GM12878 (cell line): ENCODE results near the gene MAPK1. TPM values are rescaled to one million over a fixed set of nuclear protein-coding genes. Genes with fewer than 3 reads are reported as not detected.

Experiments
- ATAC-seq: fragments of 200-7000 bp; cut with Tn5 transposase; 3 replicates; pipeline ENCODE4 v1.9.1; 2020; ENCODE audit warnings: mild to moderate bottlenecking, moderate library complexity
- BruUV-seq: library from RNA; stranded (reverse); fragments of 400-500 nt; replicated peaks from 2 replicates; lab custom pipeline; 2021; lab: Mats Ljungman, UMichigan
- CTCF ChIA-PET: fragments of 300-600 bp; sonication (Branson Sonifier 250); formaldehyde crosslinking; extraction: SDS; loops from one replicate; lab custom pipeline; 2021; ENCODE audit warnings: inconsistent platforms; lab: Yijun Ruan, JAX
- POLR2A ChIA-PET: fragments of 350-600 bp; formaldehyde crosslinking; extraction: SDS; loops from one replicate; lab custom pipeline; 2021; ENCODE audit warnings: inconsistent platforms; lab: Charles Lee
- RAD21 ChIA-PET: fragments of 300-600 bp; sonication (Branson Sonifier 250); formaldehyde crosslinking; loops from one replicate; lab custom pipeline; 2023; ENCODE audit warnings: antibody characterized with exemption; ENCODE audit not compliant: unreplicated experiment; lab: Charles Lee
- SMC1A ChIA-PET: fragments of 300-600 bp; sonication (Branson Sonifier 250); formaldehyde crosslinking; loops from one replicate; lab custom pipeline; 2023; ENCODE audit not compliant: unreplicated experiment, uncharacterized antibody; lab: Charles Lee
- DNase-seq: peaks from one replicate; pipeline ENCODE4 v3.0.0-alpha.2; 2011; ENCODE audit warnings: low read depth, low spot score
- FAIRE-seq: peaks from 3 replicates; lab custom pipeline; 2011; peaks lifted over from hg19 to GRCh38; lab: Jason Lieb, UNC
- H2AFZ ChIP-seq: 2 replicates; pipeline ENCODE4 v1.6.0; 2011; ENCODE audit warnings: low read depth, low read length, control low read depth; ENCODE audit not compliant: control insufficient read depth
- H3K27ac ChIP-seq: 2 replicates; pipeline ENCODE4 v1.5.1; 2011; ENCODE audit warnings: control low read depth; ENCODE audit not compliant: control insufficient read depth, insufficient read depth
- H3K27me3 ChIP-seq, 2 experiments: replicated peaks in 1 of 2; 2 replicates each; pipeline versions ENCODE4 v1.6.0 to v1.6.1; 2011; ENCODE audit warnings: low read length in 1 of 2; ENCODE audit not compliant: control insufficient read depth in 2 of 2, insufficient read depth in 2 of 2
- H3K36me3 ChIP-seq, 2 experiments: 2 replicates each; pipeline ENCODE4 v1.5.1; 2011; ENCODE audit warnings: low read length in 1 of 2; ENCODE audit not compliant: control insufficient read depth in 2 of 2, insufficient read depth in 2 of 2
- H3K4me1 ChIP-seq: 2 replicates; pipeline ENCODE4 v1.6.1; 2011; ENCODE audit warnings: mild to moderate bottlenecking, low read length, moderate library complexity, mixed read lengths; ENCODE audit not compliant: control insufficient read depth, insufficient read depth
- H3K4me2 ChIP-seq: 2 replicates; pipeline ENCODE4 v1.6.0; 2011; ENCODE audit warnings: control low read depth; ENCODE audit not compliant: control insufficient read depth, insufficient read depth
- H3K4me3 ChIP-seq: fragments of 200-600 bp; sonication (generic); 2 replicates; pipeline ENCODE4 v1.5.1; 2016
- H3K79me2 ChIP-seq: 2 replicates; pipeline ENCODE4 v1.6.0; 2011; ENCODE audit warnings: low read length; ENCODE audit not compliant: control insufficient read depth, insufficient read depth
- H3K9ac ChIP-seq: 2 replicates; pipeline ENCODE4 v1.8.0; 2011; ENCODE audit warnings: low read length, control low read depth, mixed read lengths; ENCODE audit not compliant: control insufficient read depth, insufficient read depth
- H3K9me3 ChIP-seq: replicated peaks from 3 replicates; pipeline ENCODE4 v1.5.1; 2011; ENCODE audit warnings: mild to moderate bottlenecking, low read length; ENCODE audit not compliant: control insufficient read depth, insufficient read depth
- H4K20me1 ChIP-seq: 2 replicates; pipeline ENCODE4 v1.6.0; 2011; ENCODE audit not compliant: control insufficient read depth, insufficient read depth
- NR2C1 ChIP-seq: fragments of 450-650 bp; IDR thresholded peaks from 2 replicates; pipeline ENCODE4 v1.6.1; 2017; ENCODE audit warnings: antibody characterized with exemption, mild to moderate bottlenecking, moderate library complexity
- NR2C2 ChIP-seq: IDR thresholded peaks from 2 replicates; pipeline ENCODE4 v1.6.1; 2011; ENCODE audit warnings: borderline replicate concordance, low read depth; ENCODE audit not compliant: control insufficient read depth, insufficient read length
- NR2F1 ChIP-seq: fragments of 450-650 bp; conservative IDR thresholded peaks from 2 replicates; pipeline ENCODE4 v1.6.1; 2017; ENCODE audit warnings: mild to moderate bottlenecking
- POLR2A ChIP-seq: IDR thresholded peaks from 2 replicates; pipeline ENCODE4 v1.6.1; 2011; ENCODE audit warnings: low read depth, mild to moderate bottlenecking, low read length
- RFX5 ChIP-seq: IDR thresholded peaks from 2 replicates; pipeline ENCODE4 v1.6.1; 2011; ENCODE audit warnings: low read depth, low read length, improper control_type of control experiment
- SIN3A ChIP-seq: IDR thresholded peaks from 2 replicates; pipeline ENCODE4 v1.6.1; 2012; ENCODE audit warnings: low read depth, low read length, improper control_type of control experiment
- SMAD1 ChIP-seq: fragments of 450-650 bp; IDR thresholded peaks from 2 replicates; pipeline ENCODE4 v1.6.1; 2018; ENCODE audit warnings: mild to moderate bottlenecking, low read depth; ENCODE audit not compliant: partially characterized antibody
- TCF3 ChIP-seq: IDR thresholded peaks from 2 replicates; pipeline ENCODE4 v1.6.1; 2012; ENCODE audit warnings: low read depth, mild to moderate bottlenecking, low read length, borderline replicate concordance; ENCODE audit not compliant: insufficient read depth
- WGBS: methylation state at CpG from one replicate; pipeline ENCODE4 v1.1.6; 2016; ENCODE audit warnings: low lambda C conversion rate; ENCODE audit not compliant: insufficient replicate concordance, insufficient coverage; ENCODE audit errors: missing lambda C conversion rate; 5-methylcytosine and 5-hydroxymethylcytosine counted together
- in situ Hi-C: fragments of 300-500 bp; cut with MboI; formaldehyde crosslinking; loops from 9 replicates; pipeline ENCODE4 v1.14.3; 2018; ENCODE audit warnings: mixed read lengths
- intact Hi-C: fragments of 100-400 bp; cut with micrococcal nuclease; formaldehyde crosslinking; loops from one replicate; pipeline ENCODE4 v1.14.2; 2022; ENCODE audit not compliant: unreplicated experiment
- polyA plus RNA-seq, 11 experiments: library from polyadenylated mRNA; depleted of rRNA in 4 of 11; unstranded in 6 of 11; stranded (reverse) in 5 of 11; fragments of >200 nt; fragmentation: Nextera tagmentation in 4 of 11; fragmentation: Illumina TruSeq in 1 of 11; extraction: Ambion mirVana in 4 of 11; extraction: Trizol in 1 of 11; gene quantifications; 1 replicate in 1 of 11; 2 replicates in 10 of 11; pipeline versions ENCODE4 v1.2.1 to v1.2.3, GENCODE V29; 2011 to 2016; ENCODE audit warnings: inconsistent platforms in 2 of 11, missing spikeins in 2 of 11, low read depth in 1 of 11
- total RNA-seq, 4 experiments: library from RNA; depleted of rRNA in 3 of 4; stranded (reverse); fragments of >200 nt in 3 of 4; fragmentation: Illumina TruSeq in 1 of 4; extraction: Trizol in 1 of 4; gene quantifications; 2 replicates each; pipeline versions ENCODE4 v1.2.1 to v1.2.3, GENCODE V29; 2013 to 2021
- TF ChIP-seq, protein P1 (sequence below): IDR thresholded peaks from 2 replicates; pipeline ENCODE4 v1.6.1; 2011; ENCODE audit warnings: borderline replicate concordance, low read depth, mild to moderate bottlenecking, moderate library complexity, low read length; ENCODE audit not compliant: insufficient read depth, poor library complexity, severe bottlenecking

The MAPK1 gene
- total and polyA plus RNA-seq, 10 of the 15 experiments (the other 5 are each of a cell fraction or from before 2014, with no cell fraction given), result 7.0 to 123 (median 58.4) TPM

DNA sequence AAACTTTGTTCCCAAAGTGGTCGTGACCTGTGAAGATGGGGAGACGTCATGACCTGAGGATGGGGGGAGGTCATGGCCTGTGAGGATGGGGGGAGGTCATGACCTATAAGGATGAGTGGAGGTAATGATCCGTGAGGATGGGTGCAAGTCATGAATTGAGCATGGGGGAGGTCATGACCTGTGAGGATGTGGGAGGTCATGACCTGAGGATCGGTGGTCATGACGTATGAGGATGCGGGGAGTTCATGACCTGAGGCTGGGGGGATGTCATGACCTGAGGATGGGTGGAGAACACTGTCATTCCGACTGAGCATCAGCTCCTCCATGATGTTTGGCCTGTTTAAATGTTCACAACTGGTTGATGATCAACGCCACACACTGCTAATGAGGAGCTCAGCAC is 157.8 kb downstream of the MAPK1 start:
- TF ChIP-seq, protein P1, sequence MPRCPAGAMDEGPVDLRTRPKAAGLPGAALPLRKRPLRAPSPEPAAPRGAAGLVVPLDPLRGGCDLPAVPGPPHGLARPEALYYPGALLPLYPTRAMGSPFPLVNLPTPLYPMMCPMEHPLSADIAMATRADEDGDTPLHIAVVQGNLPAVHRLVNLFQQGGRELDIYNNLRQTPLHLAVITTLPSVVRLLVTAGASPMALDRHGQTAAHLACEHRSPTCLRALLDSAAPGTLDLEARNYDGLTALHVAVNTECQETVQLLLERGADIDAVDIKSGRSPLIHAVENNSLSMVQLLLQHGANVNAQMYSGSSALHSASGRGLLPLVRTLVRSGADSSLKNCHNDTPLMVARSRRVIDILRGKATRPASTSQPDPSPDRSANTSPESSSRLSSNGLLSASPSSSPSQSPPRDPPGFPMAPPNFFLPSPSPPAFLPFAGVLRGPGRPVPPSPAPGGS, result no peak
- TF ChIP-seq RFX5, result no peak
- TF ChIP-seq NR2C2, result peak; percentile 45
- peak; percentile 68 for TF ChIP-seq NR2F1
- TF ChIP-seq POLR2A, result no peak
- no peak for TF ChIP-seq TCF3
- 0 out of 2 replicates have a peak, but pooled peaks have one; percentile 24 for TF ChIP-seq NR2C1
- TF ChIP-seq SIN3A, result no peak
- TF ChIP-seq SMAD1, result no peak
- in situ Hi-C loops (loop anchor here (5.0 to 25.0 kb wide), 2 partner anchors 238 to 1203 kb away; no protein-coding TSS in a partner anchor), intact Hi-C loops (no loop called here)
- H3K27ac ChIP-seq, result no peak overlapping the region
- ATAC-seq, result no peak
- SMC1A ChIA-PET, result interaction anchor here (1.2 kb wide), 1 partner anchor 19 kb away, joined by 3 read pairs; no protein-coding TSS in a partner anchor
- H3K9ac ChIP-seq, result no peak overlapping the region
- no peaks in the 10 kb centered on the region for H3K79me2 ChIP-seq
- 55% methylated on average over 8 of the region's 8 CpGs for WGBS
- H3K4me2 ChIP-seq, result no peak overlapping the region
- no TSS peak for BruUV-seq
- H3K9me3 ChIP-seq, result no peaks in the 10 kb centered on the region
- no peak for DNase-seq
- RAD21 ChIA-PET, result no interaction called here
- no peak for FAIRE-seq
- H3K4me3 ChIP-seq, result no peak overlapping the region
- H4K20me1 ChIP-seq, result no peaks in the 10 kb centered on the region
- no peak overlapping the region for H2AFZ ChIP-seq
- no peaks in the 10 kb centered on the region for H3K27me3 ChIP-seq
- H3K36me3 ChIP-seq, result no peaks in the 10 kb centered on the region
- no peaks in the 10 kb centered on the region for H3K4me1 ChIP-seq
- POLR2A ChIA-PET, result interaction anchor here (0.5 kb wide), 1 partner anchor 190 kb away, joined by 3 read pairs; no protein-coding TSS in a partner anchor
- CTCF ChIA-PET, result interaction anchor here (1.0 to 4.6 kb wide), 2 partner anchors 9 to 228 kb away, joined by 3 to 36 read pairs; no protein-coding TSS in a partner anchor
